OCI-LY3 (cell line): Measurements from ENCODE around the gene ATAD3C.

Experiments
- H2AFZ ChIP-seq: fragments of 200-600, 300-600 bp; shearing (Covaris generic); 2 replicates; pipeline ENCODE4 v1.6.0; 2014; ENCODE audit warnings: antibody characterized with exemption, low read depth, low read length
- H3K27ac ChIP-seq: fragments of 200-600, 300-600 bp; sonication (generic); 2 replicates; pipeline ENCODE4 v1.5.1; 2014; ENCODE audit warnings: mild to moderate bottlenecking, low read length, moderate library complexity, mixed read lengths
- H3K27me3 ChIP-seq: fragments of 200-600, 300-600 bp; sonication (generic); 2 replicates; pipeline ENCODE4 v1.6.1; 2014; ENCODE audit warnings: low read depth, low read length, mixed read lengths
- H3K36me3 ChIP-seq: fragments of 200-600, 300-600 bp; sonication (generic); replicated peaks from 2 replicates; pipeline ENCODE3; 2014; ENCODE audit warnings: low read depth, low read length, mixed read lengths
- H3K4me1 ChIP-seq: fragments of 300-600, 200-600 bp; sonication (generic); 2 replicates; pipeline ENCODE4 v1.6.1; 2014; ENCODE audit warnings: low read length, mixed read lengths
- H3K4me2 ChIP-seq: fragments of 200-600, 300-600 bp; sonication (generic); 2 replicates; pipeline ENCODE4 v1.6.1; 2014; ENCODE audit warnings: low read length, mixed read lengths
- H3K4me3 ChIP-seq: fragments of 300-600, 200-600 bp; sonication (generic); 2 replicates; pipeline ENCODE4 v1.5.1; 2014; ENCODE audit warnings: antibody characterized with exemption, mild to moderate bottlenecking, low read length, moderate library complexity
- H3K79me2 ChIP-seq: fragments of 300-600, 200-600 bp; shearing (Covaris generic); 2 replicates; pipeline ENCODE4 v1.6.1; 2014; ENCODE audit warnings: mild to moderate bottlenecking, low read length, mixed read lengths
- H3K9ac ChIP-seq: fragments of 300-600, 200-600 bp; shearing (Covaris generic); 2 replicates; pipeline ENCODE4 v1.6.0; 2014; ENCODE audit warnings: mild to moderate bottlenecking, low read length, moderate library complexity
- H3K9me3 ChIP-seq: fragments of 200-600, 300-600 bp; shearing (Covaris generic); 2 replicates; pipeline ENCODE4 v1.6.1; 2014; ENCODE audit warnings: low read length, mixed read lengths; ENCODE audit not compliant: insufficient read depth
- H4K20me1 ChIP-seq: fragments of 200-600, 300-600 bp; sonication (generic); 2 replicates; pipeline ENCODE4 v1.6.1; 2016; ENCODE audit warnings: low read length, mixed read lengths; ENCODE audit not compliant: insufficient read depth
- CTCF ChIP-seq: fragments of 200-600, 300-600 bp; sonication (generic); IDR thresholded peaks from 2 replicates; pipeline ENCODE4 v1.5.1; 2014; ENCODE audit warnings: antibody characterized with exemption, low read length, low read depth
- EZH2phosphoT487 ChIP-seq: fragments of 200-600 bp; shearing (Covaris generic); IDR thresholded peaks from 2 replicates; pipeline ENCODE4 v1.6.1; 2018; ENCODE audit warnings: antibody characterized with exemption, mixed run types, low read depth

The ATAD3C gene

GRCh38 chr1:1437033-1437903 is 12.2 kb upstream of the ATAD3C start:
- Histone ChIP-seq H2AFZ (no peak overlapping the region), H4K20me1 (no peaks in the 10 kb centered on the region), H3K4me2 (peak overlapping the region; percentile 75), H3K27ac (peak overlapping the region; percentile 28; the same call in 1 of the 2 replicates), H3K9ac (peak overlapping the region; percentile 31; the same call in 1 of the 2 replicates), H3K4me1 (peaks cover 26% of the 10 kb centered on the region), H3K79me2 (no peaks in the 10 kb centered on the region), H3K27me3 (no peaks in the 10 kb centered on the region), H3K36me3 (no peaks in the 10 kb centered on the region), H3K9me3 (no peaks in the 10 kb centered on the region), H3K4me3 (peak overlapping the region; percentile 41; the same call in 1 of the 2 replicates)
- TF ChIP-seq CTCF (no peak), EZH2phosphoT487 (no peak)

- H3K4me3 ChIP-seq, result peak overlapping the region; percentile 41
- no peaks in the 10 kb centered on the region for H3K27me3 ChIP-seq
- H3K9ac ChIP-seq, result peak overlapping the region; percentile 31; the same call in 1 of the 2 replicates
- H3K4me2 ChIP-seq, result peak overlapping the region; percentile 75
- peak overlapping the region; percentile 22; the same call in 1 of the 2 replicates for H2AFZ ChIP-seq
- peak overlapping the region; percentile 28; the same call in 1 of the 2 replicates for H3K27ac ChIP-seq
- TF ChIP-seq CTCF (no peak), EZH2phosphoT487 (no peak)
- no peaks in the 10 kb centered on the region for H3K36me3 ChIP-seq
- peaks cover 26% of the 10 kb centered on the region for H3K4me1 ChIP-seq
- H3K79me2 ChIP-seq, result no peaks in the 10 kb centered on the region
- H4K20me1 ChIP-seq, result no peaks in the 10 kb centered on the region
- H3K9me3 ChIP-seq, result no peaks in the 10 kb centered on the region
Observed at GRCh38 chr1:1437904-1438376, 11.5 kb upstream of the ATAD3C start.

GRCh38 chr1:1438531-1439381 is 10.7 kb upstream of the ATAD3C start:
- H3K36me3 ChIP-seq, result no peaks in the 10 kb centered on the region
- peak overlapping the region; percentile 75 for H3K4me2 ChIP-seq
- H3K4me1 ChIP-seq, result peaks cover 26% of the 10 kb centered on the region
- H3K79me2 ChIP-seq, result no peaks in the 10 kb centered on the region
- H3K4me3 ChIP-seq, result peak overlapping the region; percentile 41
- TF ChIP-seq CTCF, result no peak
- no peak for TF ChIP-seq EZH2phosphoT487
- 0 out of 2 replicates have a peak overlapping the region, but pooled peaks have one; percentile 28 for H3K27ac ChIP-seq
- H3K9ac ChIP-seq, result peak overlapping the region; percentile 31; the same call in 1 of the 2 replicates
- H2AFZ ChIP-seq, result no peak overlapping the region; the same call in 1 of the 2 replicates
- H4K20me1 ChIP-seq, result no peaks in the 10 kb centered on the region
- H3K27me3 ChIP-seq, result no peaks in the 10 kb centered on the region
- no peaks in the 10 kb centered on the region for H3K9me3 ChIP-seq
